Measurements from ENCODE around the gene SUPT4H1.

Gene SUPT4H1

GRCh38 chr17:58312829-58313228, 39.2 kb downstream of the SUPT4H1 start:
- Histone ChIP-seq H3K4me3 (ENCODE audit: low read depth in 1 of 5, low read length in 5 of 5) (no peak overlapping the region), H3K27me3 (ENCODE audit: control insufficient read depth in 5 of 5, insufficient read depth in 4 of 5, low read length in 5 of 5) (peaks cover 0 to 11% (median 2%) of the 10 kb centered on the region in 5 donors), H3K27ac (ENCODE audit: low read depth, low read length) (no peak overlapping the region), H3K9ac (ENCODE audit: low read length in 5 of 5) (no peak overlapping the region), H3K36me3 (ENCODE audit: control insufficient read depth in 5 of 5, insufficient read depth in 5 of 5, low read length in 5 of 5) (no peaks in the 10 kb centered on the region), H3K4me1 (ENCODE audit: control insufficient read depth in 5 of 5, insufficient read depth in 5 of 5, low read length in 5 of 5) (no peaks in the 10 kb centered on the region), H3K9me3 (ENCODE audit: control insufficient read depth in 5 of 5, low read length in 5 of 5) (no peaks in the 10 kb centered on the region)

GRCh38 chr17:58312021-58312630, 39.9 kb downstream of the SUPT4H1 start:
- H3K36me3 ChIP-seq (ENCODE audit: control insufficient read depth in 5 of 5, insufficient read depth in 5 of 5, low read length in 5 of 5), result no peaks in the 10 kb centered on the region
- H3K9me3 ChIP-seq (ENCODE audit: control insufficient read depth in 5 of 5, low read length in 5 of 5), result no peaks in the 10 kb centered on the region
- H3K27me3 ChIP-seq (ENCODE audit: control insufficient read depth in 5 of 5, insufficient read depth in 4 of 5, low read length in 5 of 5), result peaks cover 0 to 11% (median 4%) of the 10 kb centered on the region in 5 donors
- no peak overlapping the region for H3K9ac ChIP-seq (ENCODE audit: low read length in 5 of 5)
- no peak overlapping the region for H3K27ac ChIP-seq (ENCODE audit: low read depth, low read length)
- no peak overlapping the region for H3K4me3 ChIP-seq (ENCODE audit: low read depth in 1 of 5, low read length in 5 of 5)
- H3K4me1 ChIP-seq (ENCODE audit: control insufficient read depth in 5 of 5, insufficient read depth in 5 of 5, low read length in 5 of 5), result no peaks in the 10 kb centered on the region

- Histone ChIP-seq H3K9ac (ENCODE audit: low read length in 5 of 5) (no peak overlapping the region), H3K27me3 (ENCODE audit: control insufficient read depth in 5 of 5, insufficient read depth in 4 of 5, low read length in 5 of 5) (peaks cover 0 to 15% (median 4%) of the 10 kb centered on the region in 5 donors), H3K27ac (ENCODE audit: low read depth, low read length) (no peak overlapping the region), H3K9me3 (ENCODE audit: control insufficient read depth in 5 of 5, low read length in 5 of 5) (no peaks in the 10 kb centered on the region), H3K4me1 (ENCODE audit: control insufficient read depth in 5 of 5, insufficient read depth in 5 of 5, low read length in 5 of 5) (no peaks in the 10 kb centered on the region), H3K36me3 (ENCODE audit: control insufficient read depth in 5 of 5, insufficient read depth in 5 of 5, low read length in 5 of 5) (no peaks in the 10 kb centered on the region), H3K4me3 (ENCODE audit: low read depth in 1 of 5, low read length in 5 of 5) (no peak overlapping the region)
Measured at GRCh38 chr17:58311429-58311894, 40.5 kb downstream of the SUPT4H1 start.

- Histone ChIP-seq H3K9ac (ENCODE audit: low read length in 5 of 5) (no peak overlapping the region), H3K9me3 (ENCODE audit: control insufficient read depth in 5 of 5, low read length in 5 of 5) (no peaks in the 10 kb centered on the region), H3K27ac (ENCODE audit: low read depth, low read length) (no peak overlapping the region), H3K36me3 (ENCODE audit: control insufficient read depth in 5 of 5, insufficient read depth in 5 of 5, low read length in 5 of 5) (no peaks in the 10 kb centered on the region), H3K4me1 (ENCODE audit: control insufficient read depth in 5 of 5, insufficient read depth in 5 of 5, low read length in 5 of 5) (no peaks in the 10 kb centered on the region), H3K4me3 (ENCODE audit: low read depth in 1 of 5, low read length in 5 of 5) (no peak overlapping the region), H3K27me3 (ENCODE audit: control insufficient read depth in 5 of 5, insufficient read depth in 4 of 5, low read length in 5 of 5) (peaks cover 0 to 15% (median 4%) of the 10 kb centered on the region in 5 donors)
Measured at GRCh38 chr17:58310511-58311428, 41.2 kb downstream of the SUPT4H1 start.

- Histone ChIP-seq H3K4me3 (ENCODE audit: low read depth in 1 of 5, low read length in 5 of 5) (no peak overlapping the region), H3K9me3 (ENCODE audit: control insufficient read depth in 5 of 5, low read length in 5 of 5) (no peaks in the 10 kb centered on the region), H3K27ac (ENCODE audit: low read depth, low read length) (no peak overlapping the region), H3K36me3 (ENCODE audit: control insufficient read depth in 5 of 5, insufficient read depth in 5 of 5, low read length in 5 of 5) (no peaks in the 10 kb centered on the region), H3K27me3 (ENCODE audit: control insufficient read depth in 5 of 5, insufficient read depth in 4 of 5, low read length in 5 of 5) (peaks cover 0 to 15% (median 5%) of the 10 kb centered on the region in 5 donors), H3K9ac (ENCODE audit: low read length in 5 of 5) (peak overlapping the region in 1 of 5 donors; percentile 35), H3K4me1 (ENCODE audit: control insufficient read depth in 5 of 5, insufficient read depth in 5 of 5, low read length in 5 of 5) (no peaks in the 10 kb centered on the region)
Measured at GRCh38 chr17:58309918-58310259, 42.1 kb downstream of the SUPT4H1 start.

DNA sequence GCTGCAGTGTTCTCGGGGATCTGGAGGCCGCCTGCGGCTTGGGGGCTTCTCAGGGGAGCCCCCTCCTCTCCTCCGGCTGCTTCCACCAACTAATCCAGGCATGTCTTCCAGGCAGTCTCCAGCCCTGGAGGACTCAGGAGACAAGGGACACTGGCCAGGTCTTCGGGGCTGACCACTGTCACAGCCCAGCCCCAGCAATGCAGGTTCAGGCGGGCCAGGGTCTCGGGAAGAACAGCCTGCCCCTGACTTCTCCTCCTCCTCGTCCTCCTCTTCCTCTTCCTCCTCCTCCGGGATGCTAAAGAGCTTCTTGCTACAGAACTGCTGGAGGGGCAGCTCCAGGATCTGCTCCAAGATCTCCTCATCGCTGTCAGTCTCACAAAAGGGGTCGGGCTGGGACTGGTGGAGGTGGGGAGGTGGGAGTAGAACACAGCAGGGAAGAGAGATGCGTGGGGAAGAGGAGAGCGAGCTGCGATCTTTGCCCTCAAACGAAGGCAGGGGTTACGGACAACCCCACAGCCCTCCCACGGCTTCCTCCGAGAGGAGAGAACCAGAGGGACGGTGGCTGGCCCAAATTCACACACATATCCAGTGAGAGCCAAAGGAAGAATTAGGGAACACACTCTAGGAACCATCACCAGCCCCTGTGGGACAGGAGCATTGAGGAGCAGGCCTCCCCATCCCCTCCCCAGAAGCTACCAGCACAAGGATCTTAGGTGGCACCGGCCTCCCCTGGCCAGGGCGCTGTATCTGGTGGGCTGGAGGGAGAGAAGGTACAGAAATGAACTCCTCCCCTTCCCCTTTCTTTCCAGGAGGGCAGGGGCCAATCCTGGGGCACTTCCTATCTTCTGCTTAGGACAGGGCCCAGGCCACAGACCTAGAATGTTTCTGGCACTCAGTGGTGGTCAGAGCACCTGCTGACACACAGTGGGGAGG, 42.8 kb downstream of the SUPT4H1 start:
- Histone ChIP-seq H3K4me1 (ENCODE audit: control insufficient read depth in 5 of 5, insufficient read depth in 5 of 5, low read length in 5 of 5) (no peaks in the 10 kb centered on the region), H3K4me3 (ENCODE audit: low read depth in 1 of 5, low read length in 5 of 5) (no peak overlapping the region), H3K9me3 (ENCODE audit: control insufficient read depth in 5 of 5, low read length in 5 of 5) (no peaks in the 10 kb centered on the region), H3K9ac (ENCODE audit: low read length in 5 of 5) (peak overlapping the region in 1 of 5 donors; percentile 35), H3K27me3 (ENCODE audit: control insufficient read depth in 5 of 5, insufficient read depth in 4 of 5, low read length in 5 of 5) (peaks cover 0 to 15% (median 6%) of the 10 kb centered on the region in 5 donors), H3K36me3 (ENCODE audit: control insufficient read depth in 5 of 5, insufficient read depth in 5 of 5, low read length in 5 of 5) (no peaks in the 10 kb centered on the region), H3K27ac (ENCODE audit: low read depth, low read length) (no peak overlapping the region)

- Histone ChIP-seq H3K36me3 (ENCODE audit: control insufficient read depth in 5 of 5, insufficient read depth in 5 of 5, low read length in 5 of 5) (no peaks in the 10 kb centered on the region), H3K9ac (ENCODE audit: low read length in 5 of 5) (no peak overlapping the region), H3K4me3 (ENCODE audit: low read depth in 1 of 5, low read length in 5 of 5) (no peak overlapping the region)
Measured at GRCh38 chr17:58308173-58308984, 43.6 kb downstream of the SUPT4H1 start.

GRCh38 chr17:58307468-58308172, 44.4 kb downstream of the SUPT4H1 start:
- Histone ChIP-seq H3K4me3 (ENCODE audit: low read depth in 1 of 5, low read length in 5 of 5) (no peak overlapping the region), H3K27me3 (ENCODE audit: control insufficient read depth in 5 of 5, insufficient read depth in 4 of 5, low read length in 5 of 5) (peaks cover 0 to 19% (median 8%) of the 10 kb centered on the region in 5 donors), H3K9ac (ENCODE audit: low read length in 5 of 5) (no peak overlapping the region), H3K4me1 (ENCODE audit: control insufficient read depth in 5 of 5, insufficient read depth in 5 of 5, low read length in 5 of 5) (no peaks in the 10 kb centered on the region), H3K36me3 (ENCODE audit: control insufficient read depth in 5 of 5, insufficient read depth in 5 of 5, low read length in 5 of 5) (no peaks in the 10 kb centered on the region), H3K9me3 (ENCODE audit: control insufficient read depth in 5 of 5, low read length in 5 of 5) (no peaks in the 10 kb centered on the region), H3K27ac (ENCODE audit: low read depth, low read length) (no peak overlapping the region)

More at GRCh38 chr17:58308173-58308984, 43.6 kb downstream of the SUPT4H1 start:
- no peak overlapping the region for H3K27ac ChIP-seq (ENCODE audit: low read depth, low read length)
- peaks cover 0 to 18% (median 8%) of the 10 kb centered on the region in 5 donors for H3K27me3 ChIP-seq (ENCODE audit: control insufficient read depth in 5 of 5, insufficient read depth in 4 of 5, low read length in 5 of 5)
- no peaks in the 10 kb centered on the region for H3K4me1 ChIP-seq (ENCODE audit: control insufficient read depth in 5 of 5, insufficient read depth in 5 of 5, low read length in 5 of 5)
- H3K9me3 ChIP-seq (ENCODE audit: control insufficient read depth in 5 of 5, low read length in 5 of 5), result no peaks in the 10 kb centered on the region

Data from subcutaneous abdominal adipose tissue (tissue), 5 donors.